GM19397 (cell line): ENCODE data around the gene USP28.
"Not testable (repeated sequence)": the region's sequence is repeated elsewhere in the genome, so short reads cannot be mapped to it uniquely, and the experiment has no call there.

Source experiments
- ATAC-seq: cut with Tn5 transposase; IDR thresholded peaks from one replicate; pipeline ENCODE4 v1.9.1; 2021; ENCODE audit warnings: mild to moderate bottlenecking, moderate library complexity; ENCODE audit not compliant: unreplicated experiment

The USP28 gene

GRCh38 chr11:113838005-113838404, 37.4 kb downstream of the USP28 start:
- no peak for ATAC-seq

GRCh38 chr11:113835306-113835705, 40.1 kb downstream of the USP28 start:
- ATAC-seq = no peak

GRCh38 chr11:113833151-113833550, 42.2 kb downstream of the USP28 start:
- ATAC-seq = no peak

- peak; percentile 76 for ATAC-seq
These were observed 44.1 kb downstream of the USP28 start for GRCh38 chr11:113831314-113831713.

GRCh38 chr11:113829751-113830150, 45.6 kb downstream of the USP28 start:
- no peak for ATAC-seq

GRCh38 chr11:113828191-113828590, 47.2 kb downstream of the USP28 start:
- ATAC-seq = no peak

- no peak for ATAC-seq
These were observed 47.9 kb downstream of the USP28 start for GRCh38 chr11:113827477-113827876.

- no peak for ATAC-seq
These were observed 56.9 kb downstream of the USP28 start for GRCh38 chr11:113818426-113818825.

GRCh38 chr11:113817626-113818025, 57.7 kb downstream of the USP28 start:
- ATAC-seq = no peak

- ATAC-seq = no peak
These were observed 58.2 kb downstream of the USP28 start for GRCh38 chr11:113817162-113817561.

- ATAC-seq = no peak
These were observed 61.2 kb downstream of the USP28 start for GRCh38 chr11:113814181-113814580.

- no peak for ATAC-seq
These were observed 66.4 kb downstream of the USP28 start for GRCh38 chr11:113808931-113809330.

GRCh38 chr11:113806406-113806805, 69.0 kb downstream of the USP28 start:
- no peak for ATAC-seq

- no peak for ATAC-seq
These were observed 69.7 kb downstream of the USP28 start for GRCh38 chr11:113805640-113806039.

- no peak for ATAC-seq
These were observed 72.8 kb downstream of the USP28 start for GRCh38 chr11:113802621-113803020.

GRCh38 chr11:113796663-113797259, 78.6 kb downstream of the USP28 start:
- ATAC-seq = no peak

- no peak for ATAC-seq
These were observed 85.6 kb downstream of the USP28 start for GRCh38 chr11:113789675-113790320.

- ATAC-seq = not testable (repeated sequence)
These were observed 86.4 kb downstream of the USP28 start for GRCh38 chr11:113789016-113789415.

GRCh38 chr11:113782134-113782533, 93.2 kb downstream of the USP28 start:
- no peak for ATAC-seq

- no peak for ATAC-seq
These were observed 93.7 kb downstream of the USP28 start for GRCh38 chr11:113781682-113782081.

- ATAC-seq = no peak
These were observed 95.9 kb downstream of the USP28 start, which contains the start of gene CLDN25 for GRCh38 chr11:113779496-113779895. CLDN25 (plus strand) TSS chr11:113779796; CDS start chr11:113779796, 0 bp downstream.

- ATAC-seq = no peak
These were observed 97.1 kb downstream of the USP28 start for GRCh38 chr11:113778111-113778910.
